ENCODE data around the gene LANCL2.

The LANCL2 gene

GRCh38 chr7:55438757-55439525 is 73.8 kb downstream of the LANCL2 start:
- H3K9me3 Mint-ChIP-seq, result no peaks in the 10 kb centered on the region
- peak overlapping the region; percentile 11 for H3K4me3 Mint-ChIP-seq
- H3K36me3 Mint-ChIP-seq (ENCODE audit: low read depth), result no peaks in the 10 kb centered on the region
- peaks cover 25% of the 10 kb centered on the region for H3K4me1 Mint-ChIP-seq
- no peak for TF ChIP-seq CTCF (IDR thresholded peaks at IDR 0.05)
- H3K27ac Mint-ChIP-seq, result peak overlapping the region; percentile 19
- DNase-seq, result no peak
- H3K27me3 Mint-ChIP-seq (ENCODE audit: low read depth, poor library complexity), result peaks cover 4% of the 10 kb centered on the region

- no peak overlapping the region for H3K4me3 Mint-ChIP-seq
- peaks cover 4% of the 10 kb centered on the region for H3K27me3 Mint-ChIP-seq (ENCODE audit: low read depth, poor library complexity)
- no peaks in the 10 kb centered on the region for H3K36me3 Mint-ChIP-seq (ENCODE audit: low read depth)
- DNase-seq, result no peak
- H3K27ac Mint-ChIP-seq, result no peak overlapping the region
- no peak for TF ChIP-seq CTCF (IDR thresholded peaks at IDR 0.05)
- H3K9me3 Mint-ChIP-seq, result no peaks in the 10 kb centered on the region
- H3K4me1 Mint-ChIP-seq, result peaks cover 21% of the 10 kb centered on the region
These were observed 74.5 kb downstream of the LANCL2 start for GRCh38 chr7:55439627-55440026.

- peaks cover 16% of the 10 kb centered on the region for H3K4me1 Mint-ChIP-seq
- no peak for TF ChIP-seq CTCF (IDR thresholded peaks at IDR 0.05)
- no peak for DNase-seq
- no peak overlapping the region for H3K27ac Mint-ChIP-seq
- H3K4me3 Mint-ChIP-seq, result no peak overlapping the region
- no peaks in the 10 kb centered on the region for H3K36me3 Mint-ChIP-seq (ENCODE audit: low read depth)
- H3K9me3 Mint-ChIP-seq, result no peaks in the 10 kb centered on the region
- peaks cover 4% of the 10 kb centered on the region for H3K27me3 Mint-ChIP-seq (ENCODE audit: low read depth, poor library complexity)
These were observed 75.0 kb downstream of the LANCL2 start for GRCh38 chr7:55440040-55440690.

GRCh38 chr7:55441002-55441401 is 75.9 kb downstream of the LANCL2 start:
- Mint-ChIP-seq H3K4me3 (no peak overlapping the region), H3K27ac (no peak overlapping the region), H3K36me3 (ENCODE audit: low read depth) (no peaks in the 10 kb centered on the region), H3K9me3 (no peaks in the 10 kb centered on the region), H3K27me3 (ENCODE audit: low read depth, poor library complexity) (peaks cover 1% of the 10 kb centered on the region), H3K4me1 (peaks cover 16% of the 10 kb centered on the region)
- TF ChIP-seq CTCF (IDR thresholded peaks at IDR 0.05), result no peak
- DNase-seq, result no peak

- no peaks in the 10 kb centered on the region for H3K36me3 Mint-ChIP-seq (ENCODE audit: low read depth)
- TF ChIP-seq CTCF (IDR thresholded peaks at IDR 0.05), result no peak
- H3K9me3 Mint-ChIP-seq, result no peaks in the 10 kb centered on the region
- no peak overlapping the region for H3K4me3 Mint-ChIP-seq
- H3K27me3 Mint-ChIP-seq (ENCODE audit: low read depth, poor library complexity), result no peaks in the 10 kb centered on the region
- H3K27ac Mint-ChIP-seq, result no peak overlapping the region
- DNase-seq, result no peak
- H3K4me1 Mint-ChIP-seq, result peaks cover 19% of the 10 kb centered on the region
These were observed 76.8 kb downstream of the LANCL2 start for GRCh38 chr7:55441774-55442522.
